Measurements from ENCODE around the gene ANTKMT.

ANTKMT gene

DNA sequence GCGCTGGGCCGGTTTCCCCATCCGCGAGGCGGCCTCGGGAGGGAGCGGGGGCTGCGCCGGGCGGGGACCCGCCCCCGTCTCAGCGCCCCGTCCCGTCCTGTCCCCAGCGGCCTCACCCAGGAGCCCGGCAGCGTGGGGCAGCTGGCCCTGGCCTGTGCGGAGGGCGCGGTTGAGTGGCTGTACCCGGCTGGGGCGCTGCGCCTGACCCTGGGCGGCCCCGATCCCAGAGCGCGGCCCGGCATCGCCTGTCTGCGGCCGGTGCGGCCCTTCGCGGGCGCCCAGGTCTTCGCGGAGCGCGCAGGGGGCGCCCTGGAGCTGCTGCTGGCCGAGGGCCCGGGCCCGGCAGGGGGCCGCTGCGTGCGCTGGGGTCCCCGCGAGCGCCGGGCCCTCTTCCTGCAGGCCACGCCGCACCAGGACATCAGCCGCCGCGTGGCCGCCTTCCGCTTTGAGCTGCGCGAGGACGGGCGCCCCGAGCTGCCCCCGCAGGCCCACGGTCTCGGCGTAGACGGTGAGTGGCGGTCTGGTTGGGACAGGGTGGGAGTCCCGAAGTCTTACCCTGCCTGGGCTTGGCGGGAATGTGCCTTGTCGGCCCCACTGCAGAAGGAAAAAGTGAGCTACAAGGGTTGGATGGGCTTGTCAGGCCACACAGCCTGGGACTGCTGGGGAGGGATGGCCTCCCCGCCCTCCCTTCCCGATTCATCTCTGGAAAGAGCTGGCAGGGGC is 5.3 kb upstream of the ANTKMT start:
- no peak for DNase-seq (ENCODE audit: low read depth)

DNA sequence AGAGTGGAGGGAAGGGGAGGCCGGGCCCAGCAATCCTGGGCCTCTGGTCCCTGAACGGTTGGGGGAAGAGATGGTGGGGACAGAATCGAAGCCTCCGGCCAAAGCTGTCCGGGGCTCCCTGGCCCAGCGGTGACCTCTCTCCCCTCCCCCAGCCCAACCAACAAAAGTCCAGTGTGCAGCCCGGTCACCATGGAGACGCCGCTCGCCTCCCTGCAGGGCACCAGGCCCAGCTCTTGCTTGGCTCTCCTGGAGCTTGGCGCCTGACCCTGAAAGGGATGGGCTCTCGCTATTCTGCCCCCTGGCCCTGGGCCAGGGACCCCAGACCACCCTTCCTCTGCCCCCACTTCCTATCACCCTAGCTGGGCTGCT is 4.8 kb upstream of the ANTKMT start:
- DNase-seq (ENCODE audit: low read depth) = no peak

DNA sequence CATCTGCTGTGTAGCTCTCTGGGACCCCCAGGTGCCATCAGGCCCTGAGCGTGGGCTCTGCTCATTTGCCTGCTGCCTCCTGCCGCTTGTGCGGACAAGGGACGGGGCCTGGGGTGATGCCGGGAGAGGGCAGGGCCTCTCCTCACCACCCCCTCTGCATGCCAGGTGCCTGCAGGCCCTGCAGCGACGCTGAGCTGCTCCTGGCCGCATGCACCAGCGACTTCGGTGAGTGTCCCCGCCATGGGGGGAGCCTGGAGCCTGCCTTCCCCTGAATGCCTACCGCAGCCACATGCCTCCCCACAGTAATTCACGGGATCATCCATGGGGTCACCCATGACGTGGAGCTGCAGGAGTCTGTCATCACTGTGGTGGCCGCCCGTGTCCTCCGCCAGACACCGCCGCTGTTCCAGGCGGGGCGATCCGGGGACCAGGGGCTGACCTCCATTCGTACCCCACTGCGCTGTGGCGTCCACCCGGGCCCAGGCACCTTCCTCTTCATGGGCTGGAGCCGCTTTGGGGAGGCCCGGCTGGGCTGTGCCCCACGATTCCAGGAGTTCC is 4.1 kb upstream of the ANTKMT start:
- no peak for DNase-seq (ENCODE audit: low read depth)

DNA sequence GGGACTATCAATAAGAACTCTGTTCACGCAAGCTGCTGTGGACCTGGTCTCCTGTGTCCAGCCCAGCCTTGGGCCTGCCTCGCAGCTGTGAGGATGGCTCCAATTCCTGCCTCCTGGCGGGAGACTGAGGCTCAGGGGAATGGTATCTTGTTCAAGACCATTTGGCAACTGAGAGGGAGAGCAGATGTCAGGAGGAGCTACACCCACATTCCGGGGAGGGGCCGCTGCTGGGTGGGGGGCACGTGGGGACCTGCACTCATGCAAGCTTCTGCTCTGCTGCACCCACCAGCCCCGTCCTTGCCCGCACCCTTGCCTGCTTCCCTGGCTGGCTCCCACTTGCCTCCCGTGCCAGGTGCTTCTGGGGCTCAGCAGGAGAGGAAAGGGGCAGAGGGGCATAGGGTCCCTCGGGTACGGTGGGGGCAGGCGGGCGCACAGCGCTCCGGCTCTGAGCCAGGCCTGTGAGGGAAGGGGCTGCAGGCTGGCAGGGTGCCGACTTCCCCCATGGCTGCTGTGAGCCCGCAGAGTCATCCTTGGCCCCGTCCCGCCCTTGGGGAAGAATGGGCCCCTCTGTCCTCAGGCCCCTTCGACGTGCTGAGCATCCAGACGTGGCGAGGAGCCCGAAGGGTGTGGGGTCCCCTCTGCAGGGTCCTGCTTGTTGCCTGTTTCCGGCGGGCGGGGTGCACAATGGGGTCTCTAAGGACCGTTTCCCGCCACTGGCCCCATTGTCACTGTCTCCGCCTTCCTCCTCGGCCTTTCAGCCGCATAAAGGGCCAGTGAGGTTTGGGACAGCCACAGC is 3.3 kb upstream of the ANTKMT start:
- no peak for DNase-seq (ENCODE audit: low read depth)

DNA sequence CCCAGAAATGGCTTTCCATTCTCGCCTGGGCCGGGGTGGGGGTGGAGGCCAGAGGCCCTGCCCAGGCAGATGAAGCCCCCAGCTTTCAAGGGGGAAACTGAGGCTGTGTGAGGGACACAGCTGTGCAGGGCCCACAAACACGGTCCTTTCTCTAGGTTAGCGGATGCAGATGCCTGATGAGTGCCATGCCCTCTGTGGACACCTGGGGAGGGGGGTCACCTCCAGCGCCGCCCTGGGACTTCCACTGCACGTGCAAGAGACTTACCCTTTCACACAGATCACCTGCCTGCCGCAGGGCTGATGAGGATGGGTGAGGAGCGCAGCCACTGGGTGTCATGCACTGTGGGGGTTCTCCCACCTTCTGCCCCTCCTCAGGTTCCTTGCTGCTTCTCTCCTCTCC is 2.6 kb upstream of the ANTKMT start:
- DNase-seq (ENCODE audit: low read depth) = no peak

DNA sequence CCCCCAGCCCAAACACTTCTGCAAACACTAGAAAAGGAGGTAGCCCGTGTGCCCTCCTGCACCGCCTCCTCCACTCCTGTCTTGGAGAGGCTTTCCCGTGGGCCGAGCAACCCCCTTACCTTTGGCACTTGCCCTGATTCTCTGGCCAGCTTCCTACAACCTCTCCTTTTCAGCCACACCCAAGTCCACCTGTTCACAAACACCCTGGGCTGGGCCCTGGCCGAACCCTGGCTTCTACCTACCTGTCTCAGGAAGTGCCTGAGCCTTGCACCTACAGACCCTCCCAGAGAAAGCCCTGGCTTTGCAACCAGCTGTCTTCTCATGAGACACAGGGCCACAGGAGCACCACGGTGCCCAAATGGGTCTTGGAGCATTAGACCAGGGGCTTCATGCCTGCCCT is 2.0 kb upstream of the ANTKMT start:
- no peak for DNase-seq (ENCODE audit: low read depth)

DNA sequence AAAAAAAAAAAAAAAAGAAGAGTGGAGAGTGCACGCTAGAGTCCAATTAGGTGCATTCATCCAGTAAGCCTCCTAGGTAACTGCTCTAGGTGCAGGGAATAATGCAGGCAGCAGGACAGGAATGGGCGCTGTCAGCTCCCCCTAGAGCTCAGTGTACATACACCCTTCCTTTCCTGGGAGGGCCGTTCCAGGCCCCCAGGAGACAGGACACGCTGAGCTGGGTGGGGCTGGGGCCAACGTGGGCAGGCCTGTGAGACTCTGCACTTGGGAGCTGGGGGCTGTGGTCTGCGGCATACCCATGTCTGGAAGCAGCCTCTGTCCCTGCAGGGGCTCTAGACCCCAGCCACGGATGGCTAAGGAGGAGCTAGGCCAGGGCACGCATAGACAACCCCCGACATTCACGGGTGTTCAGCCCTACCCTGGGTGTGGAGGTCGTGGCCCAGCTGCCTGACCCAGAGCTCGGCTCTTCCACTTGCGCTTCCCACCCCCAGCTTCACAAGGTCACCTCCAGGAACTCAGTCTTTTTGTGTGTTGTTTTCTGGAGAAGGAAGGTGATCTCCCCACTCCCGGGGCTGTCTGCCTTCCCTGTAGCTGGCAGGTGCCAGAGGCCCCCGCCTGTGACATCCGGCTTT is 1.0 kb upstream of the ANTKMT start:
- DNase-seq (ENCODE audit: low read depth) = no peak

DNA sequence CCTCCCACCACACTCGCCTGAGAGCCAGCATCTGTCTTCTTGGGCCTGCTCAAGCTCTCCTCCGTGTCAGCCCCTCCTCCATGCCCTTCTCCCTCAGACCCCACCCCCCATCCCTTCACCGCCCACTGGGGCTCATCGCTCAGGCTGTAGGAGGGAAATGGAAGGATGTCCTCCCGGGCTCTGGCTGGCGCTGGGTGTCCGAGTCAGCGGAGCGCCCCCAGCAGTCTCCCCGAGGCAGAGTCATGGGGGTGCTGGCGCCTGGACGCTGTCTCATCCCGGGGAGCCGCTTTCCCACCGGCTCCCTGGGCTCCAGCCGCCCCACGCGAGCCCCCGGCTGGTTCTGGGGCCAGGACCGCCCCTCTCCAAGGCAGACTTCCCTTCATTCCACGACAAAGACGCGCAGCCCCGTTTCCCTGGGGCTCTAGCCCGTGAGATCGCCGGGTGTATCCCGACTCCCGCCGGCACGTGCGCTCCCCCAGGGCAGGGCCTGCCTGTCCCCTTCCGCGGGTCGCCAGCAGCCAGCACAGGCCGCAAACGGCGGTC is 428 bp upstream of the ANTKMT start:
- DNase-seq (ENCODE audit: low read depth) = no peak

DNA sequence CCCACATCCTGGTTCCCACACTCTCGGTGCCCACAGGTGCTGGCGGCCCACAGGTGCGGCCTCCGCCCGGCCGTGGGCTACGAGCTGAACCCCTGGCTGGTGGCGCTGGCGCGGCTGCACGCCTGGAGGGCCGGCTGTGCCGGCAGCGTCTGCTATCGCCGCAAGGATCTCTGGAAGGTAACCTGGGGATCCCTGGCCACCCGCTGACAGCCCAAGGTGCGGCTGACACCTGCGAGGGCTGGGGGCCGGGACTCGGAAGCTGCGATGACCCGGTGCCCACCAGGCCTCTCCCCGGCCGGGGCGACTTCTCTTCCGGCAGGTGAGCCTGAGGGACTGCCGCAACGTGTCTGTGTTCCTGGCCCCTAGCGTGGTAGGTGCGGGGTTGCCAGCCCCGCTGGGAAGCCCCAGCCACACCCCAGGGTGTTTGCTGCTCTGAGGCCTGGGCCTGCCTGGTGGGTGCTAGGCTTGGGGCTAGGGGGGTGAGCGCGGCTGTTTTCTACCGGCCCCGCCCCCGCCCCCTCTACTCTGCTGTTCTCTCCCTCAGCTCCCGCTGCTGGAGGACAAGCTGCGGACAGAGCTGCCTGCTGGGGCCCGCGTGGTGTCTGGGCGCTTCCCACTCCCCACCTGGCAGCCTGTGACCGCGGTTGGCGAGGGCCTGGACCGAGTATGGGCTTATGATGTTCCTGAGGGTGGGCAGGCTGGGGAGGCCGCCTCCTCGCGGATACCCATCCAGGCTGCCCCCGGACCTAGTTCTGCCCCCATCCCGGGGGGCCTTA is 1.0 kb downstream of the ANTKMT start:
- no peak for DNase-seq (ENCODE audit: low read depth)

DNA sequence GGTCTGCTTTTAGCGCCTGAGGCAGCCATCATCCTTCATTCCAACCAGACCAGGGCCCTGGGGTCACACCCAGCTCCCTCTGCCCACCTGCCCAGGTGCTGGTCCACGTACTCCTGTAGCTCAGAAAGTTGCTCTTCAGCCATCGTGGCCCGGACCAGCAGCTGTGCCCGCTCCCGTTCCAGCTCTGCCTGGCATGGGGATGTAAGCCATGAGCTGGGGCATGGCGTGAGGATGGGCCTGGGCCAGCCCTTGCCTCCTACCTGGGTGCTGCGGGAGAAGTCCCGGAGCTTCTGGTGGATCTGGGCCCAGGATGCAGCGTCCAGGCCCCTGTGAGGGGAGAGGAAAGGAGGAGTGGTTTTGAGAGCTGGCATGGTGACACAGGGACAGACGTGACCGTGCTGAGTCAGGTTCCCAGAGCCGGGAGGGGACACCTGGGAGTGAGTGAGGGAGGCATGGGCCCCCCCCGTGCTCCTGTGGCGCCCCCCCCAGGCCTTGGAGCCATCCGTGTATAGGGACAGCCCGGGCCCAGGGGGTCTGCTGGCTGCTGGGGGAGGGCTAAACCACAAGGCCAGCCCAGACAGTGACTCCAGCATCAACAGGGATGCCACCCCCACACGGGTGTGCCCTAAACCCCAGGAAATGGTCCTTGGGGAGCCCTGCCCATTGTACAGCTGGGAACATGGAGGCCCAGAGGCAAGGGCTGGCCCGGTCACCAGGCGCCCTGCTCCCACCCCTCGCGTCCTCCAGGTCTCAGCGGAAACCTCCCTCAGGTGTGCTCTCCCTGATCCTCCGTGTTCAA is 2.1 kb downstream of the ANTKMT start:
- no peak for DNase-seq (ENCODE audit: low read depth)

DNA sequence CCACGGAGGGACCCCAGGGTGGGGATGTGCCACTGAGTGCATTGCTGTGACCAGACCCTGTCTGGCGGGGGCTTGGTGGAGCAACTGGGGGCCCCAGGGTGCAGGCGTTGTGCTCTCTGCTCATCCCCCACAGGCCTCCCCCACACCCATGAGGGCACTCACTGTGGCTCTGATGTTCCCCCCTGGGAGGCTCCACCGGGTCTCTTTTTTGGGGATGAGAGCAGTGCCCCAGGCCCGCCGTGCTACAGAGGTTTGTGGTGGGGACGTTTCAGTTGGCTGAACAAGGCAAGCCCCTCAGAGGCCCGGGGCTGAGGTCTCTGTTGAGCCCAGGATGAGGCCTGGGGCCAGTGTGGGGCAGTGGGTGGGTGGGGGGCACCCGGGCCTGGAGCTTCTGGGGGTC is 2.7 kb downstream of the ANTKMT start:
- DNase-seq (ENCODE audit: low read depth) = no peak

DNA sequence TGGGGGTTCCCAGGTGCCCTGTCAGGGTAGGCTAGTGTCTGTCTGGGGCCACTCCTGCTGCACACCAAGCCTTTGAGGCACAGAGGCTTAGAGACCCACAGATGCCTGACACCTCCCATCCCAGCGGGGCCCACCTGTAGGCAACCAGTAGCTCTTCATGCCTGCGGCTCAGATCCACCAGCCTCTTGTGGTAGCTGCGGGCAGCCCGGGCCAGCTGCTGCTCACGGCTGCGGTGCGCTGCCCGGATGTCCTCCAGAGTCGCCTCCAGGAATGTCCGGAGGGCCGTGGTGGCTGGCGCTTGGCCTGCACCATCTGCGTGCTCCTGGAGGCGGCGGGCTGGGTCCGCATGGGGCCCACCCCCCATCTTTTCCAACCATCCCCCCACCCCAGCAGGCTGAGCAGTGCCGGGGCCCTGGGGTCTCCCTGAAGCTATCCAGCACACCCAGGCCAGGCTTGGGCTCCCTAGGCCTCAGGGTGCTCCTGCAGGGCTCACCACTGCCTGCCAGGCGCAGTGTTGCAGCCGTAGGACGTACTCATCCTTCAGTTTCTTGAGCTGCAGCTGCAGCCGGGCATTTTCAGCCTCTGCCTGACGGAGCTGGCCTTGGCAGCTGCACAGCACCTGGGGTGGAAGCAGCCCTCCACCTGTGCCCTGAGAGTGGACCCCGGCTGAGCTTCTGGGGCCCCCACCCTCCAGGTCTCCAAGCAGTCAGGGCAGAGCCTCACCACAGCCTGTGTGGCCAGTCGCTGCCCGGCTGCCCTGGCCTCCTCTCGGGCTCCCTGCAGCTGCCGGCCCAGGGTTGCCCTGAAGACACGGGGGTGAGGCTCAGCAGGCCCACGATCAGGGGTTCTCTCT is 3.5 kb downstream of the ANTKMT start:
- no peak for DNase-seq (ENCODE audit: low read depth)

DNA sequence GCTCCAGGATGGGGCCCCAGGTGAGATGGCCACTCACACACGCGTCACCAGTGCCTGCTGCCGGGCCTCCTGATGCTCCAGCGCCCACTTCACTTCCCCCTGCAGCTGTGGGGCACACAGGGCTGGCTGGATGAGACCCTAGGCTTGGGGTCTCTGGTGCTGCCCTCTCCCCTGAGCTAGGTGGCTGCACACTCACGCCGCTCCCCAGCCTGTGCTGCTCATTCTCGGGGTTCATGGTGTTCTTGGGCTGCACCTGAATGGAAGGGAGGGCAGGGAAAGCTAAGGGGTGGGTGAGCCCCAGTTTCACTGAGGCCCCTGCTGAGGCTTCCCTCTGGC is 4.1 kb downstream of the ANTKMT start:
- DNase-seq (ENCODE audit: low read depth) = no peak

DNA sequence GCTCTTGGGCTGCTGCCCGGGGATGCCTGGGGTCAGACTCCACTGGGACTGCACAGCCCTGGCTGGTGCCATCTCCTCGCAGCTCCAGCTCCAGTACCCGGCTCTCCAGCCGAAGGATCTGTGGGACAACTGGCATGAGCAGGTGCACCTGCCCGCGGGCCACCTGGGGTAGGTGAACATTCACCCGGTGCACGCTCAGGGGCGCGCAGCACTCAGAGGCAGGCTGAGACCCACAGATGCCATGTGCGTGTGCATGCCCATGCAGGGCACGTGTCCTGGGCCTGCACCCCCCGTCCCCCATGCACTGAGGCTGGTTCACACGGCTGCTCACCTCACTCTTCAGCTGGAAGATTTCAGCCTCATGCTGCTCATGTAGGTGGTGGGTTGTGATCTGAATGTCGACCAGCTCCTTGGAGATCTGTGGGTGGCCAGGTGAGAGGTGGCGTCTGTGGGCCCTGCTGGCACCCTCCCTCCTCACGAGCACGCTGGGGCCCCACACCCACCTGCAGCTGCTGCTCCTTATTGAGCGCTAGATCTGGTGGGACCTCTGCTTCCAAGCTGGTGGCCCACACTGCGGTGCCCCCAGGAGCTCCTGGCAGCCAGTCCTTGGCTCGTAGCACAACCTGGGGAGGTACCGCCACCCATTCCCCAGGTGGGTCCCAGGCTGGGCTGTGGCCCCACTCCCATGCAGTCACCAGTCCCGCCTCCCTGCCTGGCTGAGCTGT is 4.7 kb downstream of the ANTKMT start:
- no peak for DNase-seq (ENCODE audit: low read depth)

DNA sequence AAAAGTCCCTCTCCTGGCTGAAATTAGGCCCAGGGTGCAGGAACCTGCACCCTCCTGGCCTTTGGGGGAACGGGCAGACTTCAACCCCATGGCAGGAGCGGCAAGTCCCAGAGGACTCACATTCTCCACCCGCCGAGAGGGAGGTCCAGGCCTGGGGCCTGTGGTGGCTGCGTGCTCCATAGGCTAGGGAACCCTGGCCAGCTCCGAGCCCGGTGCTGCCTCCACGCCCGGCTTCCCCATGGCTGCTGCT is 5.2 kb downstream of the ANTKMT start:
- DNase-seq (ENCODE audit: low read depth) = no peak

DNA sequence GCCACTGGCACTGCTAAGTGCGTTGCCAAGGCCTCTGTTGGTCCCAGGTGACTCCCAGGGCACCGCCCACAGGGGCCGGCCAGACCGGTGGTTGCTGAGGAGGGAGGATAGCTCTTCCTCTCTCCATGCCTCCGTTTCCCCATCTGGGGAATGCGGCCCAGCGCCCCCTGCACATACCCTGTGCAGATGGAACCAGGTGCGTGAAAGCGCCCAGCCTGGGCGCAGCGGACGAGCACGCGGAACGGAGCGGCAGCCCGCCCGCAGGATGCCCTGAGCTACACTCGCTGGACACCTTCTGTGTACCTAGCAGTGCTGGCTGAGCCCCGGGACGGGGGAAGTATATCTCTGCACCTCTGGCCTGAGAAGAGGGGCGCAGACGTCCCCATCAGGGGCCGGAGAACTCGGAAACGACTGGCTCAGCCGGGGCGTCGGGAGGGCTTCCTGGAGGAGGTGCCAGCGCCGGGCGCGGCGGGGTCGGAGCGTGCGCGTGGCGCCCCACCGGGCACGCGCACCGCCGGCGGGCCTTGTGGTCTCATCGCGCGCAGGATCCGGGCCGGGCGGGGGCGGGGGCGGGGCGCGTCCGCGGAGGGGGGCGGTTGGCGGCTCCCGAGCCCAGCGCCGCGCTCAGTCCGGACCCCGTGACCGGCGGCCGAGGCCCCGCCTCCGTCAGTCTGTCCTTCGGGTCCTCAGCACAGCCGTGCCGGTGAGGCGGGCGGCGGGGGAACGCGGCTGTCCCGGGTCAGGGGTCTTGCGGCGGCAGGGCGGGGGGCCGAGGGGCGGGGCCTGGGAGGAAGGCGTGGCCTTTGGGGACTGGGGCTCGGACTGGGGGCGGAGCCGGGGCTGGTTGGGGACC is 5.7 kb downstream of the ANTKMT start, which contains the start of the genes CCDC78 and HAGHL:
Gene CCDC78, minus strand, starts transcription at position 6 of the 853 bp plus-strand sequence. CDS start 76 bp downstream, outside the sequence.
Gene HAGHL, plus strand, starts transcription at position 669 of the 853 bp plus-strand sequence. CDS start 404 bp downstream, outside the sequence.
- peak; percentile 46 for DNase-seq (ENCODE audit: low read depth)

DNA sequence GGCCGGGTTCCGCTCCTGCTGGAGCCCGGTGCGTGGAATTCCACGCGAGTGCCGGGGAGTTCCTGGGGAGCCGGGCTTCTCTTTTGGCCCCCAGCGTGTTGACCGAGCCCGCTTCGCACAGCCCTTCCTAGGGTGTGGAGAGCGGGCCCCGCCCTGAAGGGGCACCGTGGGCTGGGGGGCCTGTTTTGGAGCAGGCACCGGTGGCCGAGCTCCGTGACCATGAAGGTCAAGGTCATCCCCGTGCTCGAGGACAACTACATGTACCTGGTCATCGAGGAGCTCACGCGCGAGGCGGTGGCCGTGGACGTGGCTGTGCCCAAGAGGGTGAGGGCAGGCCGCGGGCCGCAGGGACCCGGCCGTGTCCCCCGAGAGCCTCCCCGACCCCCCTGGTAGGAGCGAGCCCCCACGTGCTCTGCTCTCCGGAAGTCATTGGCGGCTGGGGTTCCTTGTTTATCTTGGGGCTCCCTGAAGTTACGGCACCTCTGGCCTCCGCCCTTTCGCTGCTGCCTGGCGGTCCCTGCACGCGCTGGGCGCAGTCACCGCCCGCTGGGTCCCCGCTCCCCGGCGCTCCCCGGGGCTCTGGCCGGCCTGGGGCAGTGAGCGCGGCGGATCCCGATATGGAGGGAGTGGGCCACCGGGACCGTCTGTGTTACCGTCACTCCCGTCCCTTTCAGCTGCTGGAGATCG is 6.5 kb downstream of the ANTKMT start:
- DNase-seq (ENCODE audit: low read depth) = no peak
